ENCODE measurements around the gene ZFHX3.

- no peak for TF ChIP-seq CTCF (IDR thresholded peaks at IDR 0.05)
- TF ChIP-seq POLR2A (IDR thresholded peaks at IDR 0.05): no peak
Measured at GRCh38 chr16:72930396-72930795, 117.5 kb downstream of the ZFHX3 start.

All from right lobe of liver (tissue), 4 donors.